ENCODE measurements around the gene ARNT2.

GRCh38 chr15:80607287-80607980 is 203.3 kb downstream of the ARNT2 start:
- no peak for TF ChIP-seq POLR2AphosphoS5 (IDR thresholded peaks at IDR 0.05; ENCODE audit: low read depth, low read length)
- TF ChIP-seq POLR2A (IDR thresholded peaks at IDR 0.05; ENCODE audit: low read depth, low read length): no peak
- TF ChIP-seq TAF1 (IDR thresholded peaks at IDR 0.05; ENCODE audit: low read depth, low read length): no peak
- no peak for TF ChIP-seq SPI1 (IDR thresholded peaks at IDR 0.05; ENCODE audit: low read depth, low read length)
- no peak for TF ChIP-seq PAX5 (IDR thresholded peaks at IDR 0.05; ENCODE audit: insufficient read depth, low read length, severe bottlenecking)
